ENCODE data around the gene RASL12.

Gene RASL12

DNA sequence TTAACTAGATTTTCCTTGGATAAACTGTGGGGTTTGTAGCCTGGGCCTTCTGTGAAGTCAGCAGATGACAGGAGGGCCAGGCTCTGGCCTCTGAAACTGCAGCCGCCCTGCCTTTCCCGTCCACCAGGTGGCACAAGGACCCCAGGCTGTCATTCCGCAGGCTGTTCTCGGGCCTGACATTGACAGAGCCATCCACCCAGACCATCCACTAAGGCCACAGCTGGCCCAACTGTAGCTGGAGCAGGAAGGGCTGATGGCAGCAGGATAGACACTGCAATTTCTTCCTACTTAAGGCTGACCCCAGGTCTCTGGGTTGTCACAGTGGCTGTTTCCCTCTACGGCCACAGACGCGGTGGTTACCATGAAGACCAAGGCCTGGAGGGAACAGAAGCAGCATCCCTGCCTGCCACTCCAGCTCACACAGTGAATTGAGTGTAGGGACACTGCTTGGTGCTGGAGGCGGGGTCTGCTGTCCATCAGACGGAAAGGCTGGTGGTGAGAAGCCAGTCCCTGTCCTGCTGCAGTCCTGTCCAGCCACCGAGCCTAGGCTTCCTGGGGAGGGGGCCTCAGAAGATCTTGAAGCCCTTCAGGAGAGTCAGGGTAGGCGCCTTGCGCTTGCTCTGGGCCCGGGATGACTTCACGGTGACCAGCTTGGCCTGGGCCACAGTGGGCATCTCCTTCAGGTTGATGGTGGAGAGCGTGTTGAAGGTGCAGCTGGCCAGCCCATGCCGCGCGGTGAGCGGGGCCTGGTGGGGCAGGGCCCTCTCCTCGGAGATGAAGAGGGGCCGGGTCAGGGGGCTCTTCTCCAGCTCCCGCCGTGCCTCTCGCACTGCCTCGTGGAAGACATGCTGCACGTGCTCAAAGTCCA is 13.2 kb downstream of the RASL12 start:
- DNase-seq = peak; percentile 74 to 85 (median 82)

GRCh38 chr15:65052956-65053355 is 14.8 kb downstream of the RASL12 start:
- no peak for DNase-seq

DNA sequence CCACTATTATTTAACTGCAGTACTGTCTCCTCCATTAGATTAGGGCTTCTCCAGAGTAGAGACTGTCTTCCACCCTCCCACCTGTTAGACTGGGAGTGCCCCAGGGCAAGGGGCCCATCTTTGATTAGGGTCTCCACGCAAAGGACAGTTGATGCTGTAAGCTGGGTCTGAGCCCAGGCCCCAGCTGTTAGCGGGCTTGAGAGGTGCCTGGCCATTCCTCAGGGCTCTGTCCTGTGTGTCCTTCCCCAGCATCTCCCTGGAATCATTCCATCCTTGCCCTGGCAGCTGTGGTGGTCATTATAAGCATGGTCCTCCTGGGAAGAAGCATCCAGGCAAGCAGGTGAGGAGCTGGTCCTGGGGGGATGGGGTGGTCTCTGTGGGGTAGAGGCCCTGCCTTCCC is 16.5 kb downstream of the RASL12 start:
- no peak for DNase-seq

DNA sequence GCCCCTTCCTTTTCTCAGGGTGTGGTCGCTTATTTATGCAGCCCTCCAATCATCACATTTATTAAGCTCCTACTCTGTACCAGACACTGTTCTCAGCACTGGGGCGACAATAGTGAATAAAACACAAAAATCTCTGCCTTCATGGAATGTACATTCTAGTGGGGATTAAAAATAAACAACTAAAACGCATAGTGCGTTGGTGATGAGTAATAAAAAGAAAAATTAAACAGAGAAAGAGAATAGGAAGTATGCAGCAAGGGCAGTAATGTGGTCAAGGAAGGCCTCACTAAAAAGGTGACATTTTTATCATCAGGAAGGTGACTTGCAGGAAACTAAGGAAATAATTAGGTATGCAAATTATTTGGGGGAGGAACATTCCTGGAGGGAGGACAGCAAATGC is 17.5 kb downstream of the RASL12 start:
- DNase-seq = no peak

- peak; percentile 86 to 94 (median 92) for DNase-seq
Observed at GRCh38 chr15:65049418-65049840, 18.4 kb downstream of the RASL12 start.

DNA sequence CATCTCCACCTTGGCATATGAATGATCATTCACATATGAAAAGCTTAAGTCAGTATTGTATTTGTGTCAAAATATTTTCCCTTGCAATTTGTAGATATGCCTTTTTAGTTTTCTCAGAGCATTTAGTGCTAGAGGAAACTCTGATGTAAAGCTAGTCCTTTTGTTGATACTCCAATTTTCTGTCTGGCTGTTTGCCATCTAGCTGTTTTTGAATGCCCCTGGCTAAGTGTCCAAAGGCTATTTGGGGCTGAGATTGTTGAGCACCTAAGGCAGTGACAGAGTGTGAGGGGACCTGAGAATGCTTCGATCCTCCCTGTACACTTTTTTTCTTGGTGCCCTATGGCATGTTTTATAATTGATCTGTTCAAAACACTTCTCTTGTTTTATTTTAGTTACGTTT is 19.6 kb downstream of the RASL12 start:
- DNase-seq = no peak

GRCh38 chr15:65044724-65045481 is 22.9 kb downstream of the RASL12 start, which contains the start of gene SLC51B:
TSS of gene SLC51B (plus strand) at chr15:65045387. CDS start at chr15:65050005, 4,618 bp downstream.
- DNase-seq = peak; percentile 37 to 65 (median 46)

- DNase-seq = peak; percentile 47 to 82 (median 75)
Observed at GRCh38 chr15:65044218-65044617, 23.6 kb downstream of the RASL12 start.

GRCh38 chr15:65042776-65043327 is 24.9 kb downstream of the RASL12 start:
- DNase-seq = no peak

DNA sequence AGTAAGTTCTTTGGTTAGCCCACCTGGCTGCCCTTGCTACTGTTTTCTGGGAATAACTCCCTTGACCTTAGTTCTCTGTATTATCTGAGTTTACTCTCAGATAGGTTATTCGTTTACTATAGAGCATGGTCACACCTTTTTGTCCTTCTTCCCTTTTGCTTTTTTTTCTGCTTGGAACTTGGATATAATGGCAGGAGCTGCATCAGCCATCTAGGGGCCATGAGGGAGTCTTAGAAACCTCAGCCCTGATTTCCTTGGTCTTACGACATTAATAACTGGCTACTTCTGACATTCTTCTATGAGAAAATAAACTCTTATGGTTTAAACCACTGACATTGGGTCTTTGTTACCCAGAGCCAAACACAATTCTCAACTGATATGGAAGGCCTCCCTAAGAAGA is 26.0 kb downstream of the RASL12 start:
- no peak for DNase-seq

GRCh38 chr15:65040461-65040860 is 27.3 kb downstream of the RASL12 start:
- no peak for DNase-seq

- no peak for DNase-seq
Observed at GRCh38 chr15:65038836-65039235, 29.0 kb downstream of the RASL12 start.

DNA sequence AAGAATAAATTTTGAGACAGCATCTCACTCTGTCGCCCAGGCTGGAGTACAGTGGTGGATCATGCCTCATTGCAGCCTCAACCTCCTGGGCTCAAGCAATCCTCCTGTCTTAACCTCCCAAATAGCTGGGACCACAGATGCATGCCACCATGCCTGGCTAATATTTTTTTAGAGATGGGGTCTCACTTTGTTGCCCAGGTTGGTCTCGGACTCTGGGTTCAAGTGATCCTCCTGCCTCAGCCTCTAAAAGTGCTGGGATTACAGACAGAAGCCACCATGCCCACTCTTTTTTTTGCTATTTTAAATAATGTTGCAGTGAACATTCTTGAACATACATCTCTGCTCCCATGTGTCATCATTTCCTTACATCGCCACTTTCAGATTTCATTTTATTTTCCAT is 29.4 kb downstream of the RASL12 start:
- no peak for DNase-seq

GRCh38 chr15:65037309-65037708 is 30.5 kb downstream of the RASL12 start:
- no peak for DNase-seq

GRCh38 chr15:65034719-65035118 is 33.1 kb downstream of the RASL12 start:
- DNase-seq = no peak

- DNase-seq = peak; percentile 41 to 70 (median 62)
Observed at GRCh38 chr15:65033659-65034269, 34.0 kb downstream of the RASL12 start.

DNA sequence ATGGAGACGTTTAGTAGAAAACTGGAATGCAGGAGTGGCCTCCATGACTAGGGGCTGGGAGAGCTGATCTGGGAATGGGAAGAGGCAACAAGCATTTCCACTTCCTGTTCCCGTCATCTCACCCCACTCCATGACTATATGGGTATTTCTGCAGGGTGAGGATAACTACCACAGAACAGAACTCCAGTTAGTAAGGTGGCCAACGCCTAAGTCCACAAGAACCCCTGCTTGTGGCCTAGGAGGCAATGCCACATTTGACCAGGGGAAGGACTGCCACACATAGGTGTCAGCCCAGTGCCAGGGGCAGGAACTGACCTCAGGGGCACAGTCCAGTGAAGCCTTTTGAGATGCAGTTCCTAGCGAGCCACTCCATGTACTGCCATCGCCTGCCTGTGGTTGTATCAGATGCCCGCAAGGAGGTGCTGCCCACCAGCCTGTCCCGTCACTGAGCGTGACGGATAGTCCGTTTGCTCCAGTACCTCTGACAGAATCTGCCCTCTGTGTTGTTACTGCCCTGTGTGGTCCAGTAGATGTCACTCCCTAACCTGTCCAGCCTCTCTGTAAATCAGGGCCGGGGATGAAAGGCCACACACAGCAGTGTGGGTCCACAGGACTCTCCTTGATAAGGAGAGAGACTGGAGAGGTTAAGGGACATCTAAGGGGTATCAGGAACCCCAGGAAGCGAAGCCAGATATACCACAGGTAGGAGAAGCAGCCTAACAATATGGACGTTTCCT is 34.8 kb downstream of the RASL12 start:
- peak; percentile 63 to 78 (median 72) for DNase-seq

DNA sequence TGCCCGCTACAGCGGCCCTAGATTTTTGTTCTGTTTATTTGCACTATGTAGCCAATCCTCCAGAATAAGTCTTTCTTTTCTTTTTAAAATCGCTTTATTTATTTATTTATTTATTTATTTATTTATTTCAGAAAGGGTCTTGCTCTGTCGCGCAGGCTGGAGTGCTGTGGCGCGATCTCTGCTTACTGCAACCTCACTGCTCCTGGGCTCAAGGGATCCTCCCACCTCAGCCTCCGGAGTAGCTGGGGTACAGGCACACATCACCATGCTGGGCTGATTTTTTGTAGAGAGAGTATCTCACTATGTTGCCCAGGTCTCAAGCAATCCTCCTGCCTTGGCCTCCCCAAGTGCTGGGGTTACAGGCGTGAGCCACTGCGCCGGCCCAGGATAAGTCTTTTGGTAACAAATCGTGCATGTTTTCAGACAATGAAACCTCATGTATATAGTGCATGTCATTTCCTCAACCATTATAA is 38.0 kb downstream of the RASL12 start:
- DNase-seq = no peak

- DNase-seq = peak; percentile 86 to 96 (median 94)
Observed at GRCh38 chr15:65028921-65029735, 38.7 kb downstream of the RASL12 start, which contains the start of gene MTFMT. TSS of gene MTFMT (minus strand) at chr15:65029639. CDS start at chr15:65029613, 26 bp downstream.

DNA sequence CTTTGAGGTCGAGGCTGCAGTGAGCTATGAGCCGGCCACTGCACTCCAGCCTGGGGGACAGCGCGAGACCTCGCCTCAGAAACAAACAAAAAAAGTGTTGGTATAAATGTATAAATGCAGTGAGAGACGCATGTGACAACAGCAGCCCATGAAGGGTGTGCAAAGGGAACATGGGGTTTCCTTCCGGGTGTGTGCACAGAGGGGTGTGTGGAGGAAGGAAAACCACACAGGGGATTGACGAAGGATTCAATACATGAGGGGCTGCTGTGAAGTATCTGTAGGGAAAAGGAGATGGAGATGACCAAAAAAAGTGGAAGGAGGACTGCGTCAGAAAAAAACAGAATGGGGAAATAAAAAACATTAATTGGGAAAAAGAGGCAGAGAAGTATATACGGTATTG is 39.5 kb downstream of the RASL12 start:
- DNase-seq = peak; percentile 8 to 27 (median 18)

DNA sequence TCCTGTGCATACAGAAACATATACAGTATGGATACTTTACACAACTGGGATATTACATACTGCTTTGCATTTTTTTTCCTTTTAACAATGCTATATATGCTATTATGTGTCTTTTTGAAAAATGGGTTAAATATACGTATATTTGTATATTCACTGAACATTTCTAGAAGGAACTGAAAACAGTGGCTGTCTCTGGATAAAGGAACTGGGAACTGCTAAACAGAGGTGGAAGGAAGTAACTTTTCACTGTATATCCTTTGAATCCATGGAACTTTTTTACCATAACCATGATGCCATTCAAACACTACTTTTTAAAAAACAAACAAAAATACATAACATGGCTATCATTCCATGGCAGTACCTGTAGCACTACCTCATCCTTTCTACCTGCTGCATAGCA is 40.2 kb downstream of the RASL12 start:
- DNase-seq = peak in 3 of 4 experiments; percentile 11 to 60 (median 48)

All from suppressor macrophage (primary cell).